Activated naive CD8-positive, alpha-beta T cell (primary cell): ENCODE data around the gene NECTIN1.
"Not testable (repeated sequence)": the region's sequence is repeated elsewhere in the genome, so short reads cannot be mapped to it uniquely, and the experiment has no call there.

Source experiments
- H3K27ac Mint-ChIP-seq: one replicate; pipeline ENCODE4 v1.8.0; 2021; ENCODE audit warnings: mixed read lengths
- H3K27me3 Mint-ChIP-seq: one replicate; pipeline ENCODE4 v1.8.0; 2021; ENCODE audit warnings: mixed read lengths
- H3K36me3 Mint-ChIP-seq: one replicate; pipeline ENCODE4 v1.8.0; 2021; ENCODE audit warnings: mixed read lengths
- H3K4me1 Mint-ChIP-seq: one replicate; pipeline ENCODE4 v1.8.0; 2021; ENCODE audit warnings: low read depth, mixed read lengths
- H3K4me3 Mint-ChIP-seq: one replicate; pipeline ENCODE4 v1.8.0; 2021; ENCODE audit warnings: mild to moderate bottlenecking, mixed read lengths
- H3K9me3 Mint-ChIP-seq: one replicate; pipeline ENCODE4 v1.8.0; 2021; ENCODE audit warnings: low read depth, mixed read lengths

The NECTIN1 gene

DNA sequence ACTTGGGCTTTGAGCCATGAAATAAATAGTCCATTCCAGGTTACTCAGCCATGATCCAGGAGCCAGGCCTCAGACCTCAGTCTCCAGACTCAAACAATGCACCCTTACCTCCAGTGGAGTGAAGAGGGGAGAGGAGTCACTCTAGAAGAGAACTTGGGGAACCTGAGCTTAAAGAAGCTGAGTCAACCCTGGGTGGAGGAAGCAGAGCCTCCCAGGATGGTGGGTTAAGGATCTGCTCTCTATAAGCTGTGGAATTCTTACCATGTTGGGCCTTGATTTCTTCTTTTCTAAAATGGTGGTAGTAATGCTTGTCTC lies 113.2 kb downstream of the NECTIN1 start:
- Mint-ChIP-seq H3K27ac (no peak overlapping the region), H3K4me1 (no peaks in the 10 kb centered on the region), H3K9me3 (no peaks in the 10 kb centered on the region), H3K36me3 (no peaks in the 10 kb centered on the region), H3K27me3 (peaks cover 1% of the 10 kb centered on the region), H3K4me3 (no peak overlapping the region)

DNA sequence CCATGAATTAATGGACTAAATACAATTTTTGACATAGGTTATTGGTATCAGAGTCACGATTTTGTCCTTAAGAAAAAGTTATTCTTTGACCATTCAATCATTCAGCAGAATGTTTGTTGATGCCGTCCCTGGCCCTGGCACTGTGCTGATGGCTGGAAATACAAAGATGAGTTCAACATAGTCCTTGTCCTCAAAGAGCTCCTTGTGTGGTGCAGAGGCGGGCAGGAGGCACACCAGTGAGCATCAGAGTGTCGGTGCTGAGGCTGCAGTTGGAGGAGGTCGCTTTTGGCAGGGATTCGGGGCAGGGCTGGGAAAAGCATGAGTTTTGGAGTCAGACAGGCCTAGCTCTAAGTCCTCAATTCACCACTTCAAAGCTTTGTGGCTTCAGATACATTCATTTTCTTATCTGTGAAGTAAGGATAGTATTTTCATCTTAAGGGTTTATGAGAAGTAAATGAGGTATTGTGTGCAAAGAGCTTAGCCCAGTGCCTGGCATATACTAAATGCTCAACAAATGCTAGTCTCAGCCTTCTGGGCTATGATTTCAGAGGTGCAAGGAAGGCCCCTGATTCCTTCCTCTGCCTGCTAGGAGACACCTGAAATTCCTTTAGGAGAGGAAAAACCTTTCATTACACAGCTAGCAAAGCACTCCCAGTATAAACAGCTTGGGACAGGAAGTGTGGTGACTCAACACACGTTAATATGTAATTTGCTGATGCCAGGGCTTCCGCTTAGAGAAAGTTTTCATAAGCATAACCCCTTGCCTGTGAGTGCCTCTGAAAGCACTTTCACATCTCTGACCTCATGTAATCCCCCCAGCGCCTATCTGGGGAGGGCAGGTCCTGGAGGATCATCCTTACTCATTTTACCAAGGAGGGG lies 113.8 kb downstream of the NECTIN1 start:
- no peak overlapping the region for H3K4me3 Mint-ChIP-seq
- H3K36me3 Mint-ChIP-seq, result no peaks in the 10 kb centered on the region
- H3K4me1 Mint-ChIP-seq, result no peaks in the 10 kb centered on the region
- H3K27ac Mint-ChIP-seq, result no peak overlapping the region
- peaks cover 1% of the 10 kb centered on the region for H3K27me3 Mint-ChIP-seq
- H3K9me3 Mint-ChIP-seq, result no peaks in the 10 kb centered on the region

DNA sequence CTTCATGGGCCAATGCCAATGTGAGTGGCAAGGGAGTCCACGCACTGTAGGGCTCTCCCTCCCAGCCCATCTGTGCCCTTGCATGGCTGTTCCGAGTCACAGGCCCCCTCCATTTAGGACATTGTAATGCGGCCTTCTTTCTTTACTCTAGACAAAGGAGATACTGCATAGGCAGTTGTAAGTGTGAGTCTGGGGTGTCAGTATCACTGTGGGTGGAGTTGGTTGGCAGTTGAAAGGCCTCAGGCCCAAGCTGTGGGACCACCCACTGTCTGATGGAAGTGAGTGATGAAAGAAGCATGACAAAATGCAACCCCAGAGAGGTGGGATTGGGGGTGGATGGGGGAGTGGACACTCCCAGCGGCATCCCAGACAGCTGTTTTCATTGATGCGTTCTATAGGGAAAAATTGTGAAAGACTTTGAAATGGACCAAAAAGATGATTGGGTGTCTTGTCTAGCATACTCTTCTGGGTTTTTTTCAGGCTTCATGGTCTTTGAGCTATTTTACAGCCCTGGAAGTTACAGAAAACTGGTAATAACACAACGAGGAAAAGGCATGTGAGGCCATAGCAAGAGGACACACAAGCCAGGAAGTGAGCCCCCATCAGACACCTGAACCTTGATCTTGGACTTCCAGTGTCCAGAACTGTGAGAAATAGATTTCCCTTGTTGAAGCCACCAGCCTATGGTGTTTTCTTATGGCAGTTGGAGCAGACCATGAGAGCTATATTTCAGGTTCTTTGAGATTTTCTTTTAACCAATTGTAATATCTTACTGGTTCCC lies 114.6 kb downstream of the NECTIN1 start:
- Mint-ChIP-seq H3K36me3 (no peaks in the 10 kb centered on the region), H3K27ac (no peak overlapping the region), H3K4me3 (no peak overlapping the region), H3K4me1 (no peaks in the 10 kb centered on the region), H3K9me3 (no peaks in the 10 kb centered on the region), H3K27me3 (peaks cover 1% of the 10 kb centered on the region)

DNA sequence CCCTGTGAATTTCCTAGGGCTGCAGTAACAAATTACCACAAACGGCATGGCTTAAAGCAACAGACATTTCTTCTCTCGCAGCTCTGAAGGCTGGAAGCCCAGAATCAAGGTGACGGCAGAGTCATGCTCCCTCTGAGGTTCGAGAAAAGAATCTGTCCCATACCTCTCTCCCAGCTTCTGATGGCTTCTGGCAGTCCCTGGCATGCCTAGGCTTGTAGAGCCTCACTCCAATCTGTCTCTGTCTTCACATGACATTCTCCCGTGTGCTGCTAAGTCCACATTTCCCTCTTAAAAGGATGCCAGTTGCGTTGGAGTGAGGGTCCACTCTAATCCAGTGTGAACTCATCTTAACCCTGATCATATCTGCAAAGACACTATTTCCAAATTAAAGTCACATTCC lies 116.2 kb downstream of the NECTIN1 start:
- peaks cover 1% of the 10 kb centered on the region for H3K27me3 Mint-ChIP-seq
- no peaks in the 10 kb centered on the region for H3K36me3 Mint-ChIP-seq
- no peak overlapping the region for H3K27ac Mint-ChIP-seq
- H3K4me1 Mint-ChIP-seq, result no peaks in the 10 kb centered on the region
- H3K4me3 Mint-ChIP-seq, result no peak overlapping the region
- no peaks in the 10 kb centered on the region for H3K9me3 Mint-ChIP-seq

DNA sequence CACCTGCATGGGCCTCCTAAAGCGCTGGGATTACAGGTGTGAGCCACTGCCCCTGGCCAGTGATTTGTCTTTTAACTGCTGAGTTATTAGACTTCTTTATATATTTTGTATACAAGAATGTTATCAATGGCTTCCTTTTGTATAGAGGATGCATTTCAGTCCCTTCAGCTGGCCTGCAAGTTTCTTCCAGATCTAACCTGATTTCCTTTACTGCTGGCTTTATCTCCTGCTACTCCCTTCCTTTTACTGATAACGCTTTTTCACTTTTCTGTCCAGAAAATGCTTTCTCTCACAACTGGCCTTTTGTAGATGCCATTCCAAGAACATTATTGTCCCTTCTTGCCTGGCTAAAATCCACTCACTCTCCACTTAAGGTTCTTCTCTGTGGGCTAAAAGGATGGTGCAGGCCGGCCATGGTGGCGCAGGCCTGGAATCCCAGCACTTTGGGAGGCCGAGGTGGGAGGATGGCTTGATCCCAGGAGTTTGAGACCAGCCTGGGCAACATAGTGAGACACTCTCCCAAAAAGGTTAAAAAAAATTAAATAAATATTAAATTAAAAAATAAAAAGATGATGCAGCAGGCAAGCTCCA lies 118.1 kb downstream of the NECTIN1 start:
- Mint-ChIP-seq H3K27me3 (peaks cover 1% of the 10 kb centered on the region), H3K36me3 (no peaks in the 10 kb centered on the region), H3K9me3 (no peaks in the 10 kb centered on the region), H3K4me3 (no peak overlapping the region), H3K4me1 (no peaks in the 10 kb centered on the region), H3K27ac (no peak overlapping the region)

DNA sequence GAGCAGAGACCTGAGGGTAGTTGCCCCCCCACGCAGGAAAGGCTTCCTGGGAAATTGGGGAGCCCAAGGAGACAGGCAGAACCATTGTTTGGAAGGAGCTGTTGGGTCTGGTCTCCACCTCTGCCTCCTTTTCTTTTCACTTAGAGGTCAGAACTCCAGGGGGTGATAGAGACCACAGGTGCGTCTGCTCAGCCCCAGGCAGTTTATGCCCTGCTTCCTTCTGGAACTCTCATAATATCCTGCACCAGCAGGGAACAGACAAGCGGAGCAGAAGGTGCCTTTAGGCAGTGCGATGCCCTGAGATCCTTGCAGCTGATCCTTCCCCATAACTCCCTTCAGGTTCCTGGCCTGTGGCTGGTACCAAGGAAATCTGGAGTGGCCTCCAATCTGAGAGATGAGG lies 120.2 kb downstream of the NECTIN1 start:
- H3K4me1 Mint-ChIP-seq, result no peaks in the 10 kb centered on the region
- H3K27me3 Mint-ChIP-seq, result no peaks in the 10 kb centered on the region
- no peaks in the 10 kb centered on the region for H3K9me3 Mint-ChIP-seq
- H3K36me3 Mint-ChIP-seq, result no peaks in the 10 kb centered on the region
- no peak overlapping the region for H3K27ac Mint-ChIP-seq
- no peak overlapping the region for H3K4me3 Mint-ChIP-seq

DNA sequence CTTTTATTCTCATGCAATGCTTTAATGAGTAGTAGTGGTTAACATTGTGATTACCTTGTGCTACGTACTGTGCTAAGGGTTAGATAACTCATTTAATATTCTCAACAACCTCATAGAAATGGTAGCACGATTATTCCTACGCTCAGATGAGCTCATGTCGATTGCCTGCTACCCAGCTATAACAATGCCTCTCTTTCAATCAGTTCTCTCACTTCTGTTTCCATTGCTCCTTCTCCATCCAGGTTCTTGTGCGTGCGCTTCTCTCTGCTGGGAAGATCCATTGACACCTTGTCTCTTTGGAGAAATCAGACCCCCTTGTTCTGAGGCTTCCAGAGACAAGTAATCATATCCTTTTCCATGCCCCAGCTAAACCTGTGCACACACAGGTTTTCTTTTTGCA lies 120.8 kb downstream of the NECTIN1 start:
- no peaks in the 10 kb centered on the region for H3K36me3 Mint-ChIP-seq
- peaks cover 4% of the 10 kb centered on the region for H3K27me3 Mint-ChIP-seq
- no peaks in the 10 kb centered on the region for H3K4me1 Mint-ChIP-seq
- no peak overlapping the region for H3K4me3 Mint-ChIP-seq
- H3K27ac Mint-ChIP-seq, result no peak overlapping the region
- H3K9me3 Mint-ChIP-seq, result no peaks in the 10 kb centered on the region

DNA sequence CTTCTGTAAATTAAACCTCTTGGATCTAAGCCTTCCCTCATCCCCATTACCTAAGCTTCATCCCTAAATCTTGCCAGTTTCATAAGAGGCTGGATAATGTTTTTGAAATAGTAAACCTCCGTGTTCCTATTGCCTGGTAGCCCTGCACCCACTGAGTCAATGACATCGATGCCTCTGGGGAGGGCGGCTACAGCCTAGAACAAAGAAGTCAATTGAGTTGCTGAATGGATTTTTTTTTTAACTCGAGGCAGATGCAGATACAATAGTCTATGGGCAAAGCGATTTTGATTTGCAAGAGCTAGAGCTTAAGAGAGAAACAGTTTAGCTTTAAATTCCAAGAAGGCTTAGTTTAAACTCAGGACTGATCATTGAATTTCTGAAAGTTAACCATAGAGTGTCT lies 121.3 kb downstream of the NECTIN1 start:
- Mint-ChIP-seq H3K9me3 (no peaks in the 10 kb centered on the region), H3K36me3 (no peaks in the 10 kb centered on the region), H3K27me3 (peaks cover 4% of the 10 kb centered on the region), H3K4me3 (no peak overlapping the region), H3K27ac (no peak overlapping the region), H3K4me1 (no peaks in the 10 kb centered on the region)

DNA sequence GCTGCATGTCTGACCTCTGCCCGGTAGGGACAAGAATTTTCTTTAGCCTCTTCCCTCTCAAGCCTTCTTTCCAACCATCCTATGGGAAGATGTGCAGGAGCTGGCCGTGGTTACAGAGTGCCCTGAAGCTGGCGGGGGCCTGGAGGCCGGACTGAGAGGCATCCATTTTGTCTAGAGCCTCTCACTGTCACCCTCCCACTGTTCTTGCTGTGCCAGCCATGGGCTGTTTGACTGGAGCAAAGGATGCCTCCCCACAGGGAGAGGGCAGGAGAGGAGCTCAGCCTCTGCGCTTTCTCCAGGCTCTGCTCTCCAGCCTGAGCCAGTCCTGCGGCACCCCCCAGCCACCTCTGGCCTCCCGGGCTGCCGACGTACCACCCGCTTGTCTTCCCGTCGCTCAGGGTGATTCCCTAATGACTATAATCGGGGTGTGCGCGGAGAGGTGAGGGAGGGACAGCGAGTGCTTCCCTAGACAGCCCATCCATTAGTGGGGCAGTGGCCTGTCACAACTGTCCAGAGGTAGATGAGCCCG lies 123.8 kb downstream of the NECTIN1 start:
- H3K9me3 Mint-ChIP-seq, result no peaks in the 10 kb centered on the region
- H3K4me1 Mint-ChIP-seq, result no peaks in the 10 kb centered on the region
- H3K4me3 Mint-ChIP-seq, result no peak overlapping the region
- no peaks in the 10 kb centered on the region for H3K36me3 Mint-ChIP-seq
- no peak overlapping the region for H3K27ac Mint-ChIP-seq
- H3K27me3 Mint-ChIP-seq, result peaks cover 4% of the 10 kb centered on the region

DNA sequence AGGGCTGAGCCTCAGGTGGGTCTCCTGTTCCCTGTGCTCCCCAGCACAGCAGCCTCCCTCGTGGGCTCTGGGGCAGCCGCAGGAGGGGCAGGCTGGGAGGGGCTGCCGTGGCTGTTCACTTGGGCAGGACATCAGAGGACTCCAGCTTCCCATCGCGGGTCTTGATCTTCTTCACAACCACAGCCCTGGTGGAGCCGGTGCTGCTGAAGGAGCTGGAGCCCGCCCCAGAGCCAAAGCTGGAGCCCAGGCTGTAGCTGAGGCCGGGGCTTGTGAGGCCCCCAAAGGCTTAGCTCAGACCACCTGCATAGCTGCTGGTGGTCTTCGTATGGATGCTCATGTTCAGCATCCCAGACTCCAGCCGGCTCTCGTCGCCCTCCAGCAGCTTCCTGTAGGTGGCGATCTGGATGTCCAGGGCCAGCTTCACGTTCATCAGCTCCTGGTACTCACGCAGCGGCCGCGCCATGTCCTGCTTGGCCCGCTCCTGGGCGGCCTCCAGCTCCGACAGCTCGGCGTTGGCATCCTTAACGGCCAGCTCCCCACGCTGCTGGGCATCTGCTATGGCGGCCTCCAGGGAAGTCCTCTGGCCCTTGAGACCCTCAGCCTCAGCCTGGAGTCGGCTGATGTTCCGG lies 126.1 kb downstream of the NECTIN1 start:
- Mint-ChIP-seq H3K36me3 (no peaks in the 10 kb centered on the region), H3K27ac (no peak overlapping the region), H3K27me3 (peaks cover 4% of the 10 kb centered on the region), H3K4me3 (no peak overlapping the region), H3K4me1 (no peaks in the 10 kb centered on the region), H3K9me3 (no peaks in the 10 kb centered on the region)

DNA sequence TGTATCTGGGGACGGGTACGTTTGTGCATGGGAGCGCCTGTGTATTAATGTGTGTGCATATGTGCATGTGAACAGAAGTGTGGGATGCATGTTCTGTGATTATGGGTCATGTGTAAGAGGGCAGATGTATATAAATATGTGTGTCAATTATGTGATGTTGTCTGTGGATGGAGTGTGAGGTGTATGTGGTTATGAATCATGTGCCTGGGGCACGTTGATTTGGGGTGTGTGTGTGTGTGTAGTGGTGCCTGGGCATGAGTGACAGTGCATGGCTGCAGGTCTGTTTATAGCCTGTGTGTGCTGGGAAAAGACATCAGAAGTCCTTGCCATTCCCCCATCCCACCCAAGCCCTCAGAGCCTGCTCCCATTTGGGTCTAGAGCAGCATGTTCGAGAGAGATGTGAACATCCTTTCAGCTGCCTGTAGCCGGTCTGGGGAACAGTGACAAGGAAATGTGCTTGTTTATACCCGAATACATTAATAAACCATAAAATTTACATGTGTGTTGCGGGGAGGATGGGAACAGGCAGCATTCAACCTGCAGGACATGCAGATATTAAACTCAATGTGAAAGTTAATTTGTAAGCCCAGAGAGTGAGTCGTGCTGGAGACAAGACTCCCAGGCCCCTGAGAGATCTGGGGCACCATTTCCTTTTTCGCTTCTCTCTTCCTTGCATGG lies 129.0 kb downstream of the NECTIN1 start:
- peaks cover 6% of the 10 kb centered on the region for H3K27me3 Mint-ChIP-seq
- H3K4me1 Mint-ChIP-seq, result no peaks in the 10 kb centered on the region
- no peak overlapping the region for H3K4me3 Mint-ChIP-seq
- no peaks in the 10 kb centered on the region for H3K36me3 Mint-ChIP-seq
- H3K27ac Mint-ChIP-seq, result no peak overlapping the region
- no peaks in the 10 kb centered on the region for H3K9me3 Mint-ChIP-seq

DNA sequence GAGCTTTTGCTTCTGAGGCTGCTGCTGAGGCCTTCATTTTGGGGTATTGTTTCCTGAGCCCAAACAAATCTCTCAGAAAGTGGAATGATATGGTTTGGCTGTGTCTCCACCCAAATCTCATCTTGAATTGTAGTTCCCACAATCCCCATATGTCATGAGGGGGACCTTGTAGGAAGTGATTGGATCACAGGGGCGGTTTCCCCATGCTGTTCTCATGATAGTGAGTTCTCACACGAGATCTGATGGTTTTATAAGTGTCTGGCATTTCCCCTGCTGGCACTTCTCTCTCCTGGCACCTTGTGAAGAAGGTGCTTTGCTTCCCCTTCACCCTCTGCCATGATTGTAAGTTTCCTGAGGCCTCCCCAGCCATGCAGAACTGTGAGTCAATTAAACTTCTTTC lies 133.1 kb downstream of the NECTIN1 start:
- H3K36me3 Mint-ChIP-seq, H3K9me3 Mint-ChIP-seq, H3K4me1 Mint-ChIP-seq, H3K27me3 Mint-ChIP-seq, H3K27ac Mint-ChIP-seq, H3K4me3 Mint-ChIP-seq: not testable (repeated sequence)

DNA sequence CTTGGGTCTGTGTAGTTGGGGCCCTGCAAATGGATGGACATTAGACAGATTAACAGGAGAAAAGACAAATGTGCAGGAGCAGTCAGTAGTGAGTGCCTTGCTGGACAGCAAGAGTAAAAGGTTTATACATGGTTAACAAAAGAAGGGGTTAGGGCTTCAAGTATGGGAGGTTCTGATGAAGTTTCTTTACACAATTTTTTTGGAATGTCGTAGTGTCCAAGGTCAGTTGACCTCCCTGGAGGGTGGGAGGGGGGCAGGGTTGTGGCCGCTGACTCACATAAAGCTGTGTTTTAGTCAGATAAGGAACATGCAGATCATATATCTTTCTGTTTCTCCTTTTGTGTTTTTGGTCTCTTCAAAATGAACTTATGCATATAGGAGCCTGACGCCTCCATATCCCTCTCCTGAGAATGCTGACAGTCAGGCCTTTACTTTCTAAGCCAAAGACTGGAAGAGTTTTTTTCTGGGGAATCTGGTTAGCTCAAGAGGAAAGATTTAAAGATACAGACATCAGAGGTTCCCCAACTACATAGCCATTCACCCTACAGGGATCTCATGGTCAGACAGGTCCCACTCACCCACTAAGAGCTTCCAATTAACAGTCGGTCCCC lies 134.3 kb downstream of the NECTIN1 start:
- Mint-ChIP-seq H3K27me3 (peaks cover 2% of the 10 kb centered on the region), H3K36me3 (no peaks in the 10 kb centered on the region), H3K4me1 (peaks cover 1% of the 10 kb centered on the region), H3K27ac (no peak overlapping the region), H3K4me3 (no peak overlapping the region), H3K9me3 (no peaks in the 10 kb centered on the region)

DNA sequence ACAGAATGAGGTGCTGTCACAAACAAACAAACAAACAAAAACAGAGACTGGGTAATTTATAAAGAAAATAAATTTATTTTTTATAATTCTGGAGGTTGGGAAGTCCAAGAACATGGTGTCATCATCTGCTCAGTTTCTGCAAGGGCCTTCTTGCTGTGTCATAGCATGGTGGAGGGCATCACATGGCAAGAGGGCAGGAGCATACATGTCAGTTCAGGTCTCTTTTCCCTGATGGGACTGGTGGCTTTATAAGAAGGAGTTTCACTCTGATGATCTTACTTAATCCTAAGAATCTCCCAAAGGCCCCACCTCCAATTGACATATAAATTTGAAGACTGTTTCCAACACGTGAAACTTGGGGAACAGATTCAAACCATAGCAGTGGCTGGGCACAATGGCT lies 135.7 kb downstream of the NECTIN1 start:
- Mint-ChIP-seq H3K4me1 (peaks cover 1% of the 10 kb centered on the region), H3K36me3 (no peaks in the 10 kb centered on the region), H3K4me3 (no peak overlapping the region), H3K27me3 (peaks cover 2% of the 10 kb centered on the region), H3K9me3 (no peaks in the 10 kb centered on the region), H3K27ac (no peak overlapping the region)
